OCI-M2 (cell line): ENCODE measurements around the gene DNAJC8.

Experiments used
- DNase-seq: peaks from one replicate; lab custom pipeline; 2025; ENCODE audit not compliant: unreplicated experiment; lab: John Stamatoyannopoulos, UW

DNAJC8 gene, protein sequence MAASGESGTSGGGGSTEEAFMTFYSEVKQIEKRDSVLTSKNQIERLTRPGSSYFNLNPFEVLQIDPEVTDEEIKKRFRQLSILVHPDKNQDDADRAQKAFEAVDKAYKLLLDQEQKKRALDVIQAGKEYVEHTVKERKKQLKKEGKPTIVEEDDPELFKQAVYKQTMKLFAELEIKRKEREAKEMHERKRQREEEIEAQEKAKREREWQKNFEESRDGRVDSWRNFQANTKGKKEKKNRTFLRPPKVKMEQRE

DNA sequence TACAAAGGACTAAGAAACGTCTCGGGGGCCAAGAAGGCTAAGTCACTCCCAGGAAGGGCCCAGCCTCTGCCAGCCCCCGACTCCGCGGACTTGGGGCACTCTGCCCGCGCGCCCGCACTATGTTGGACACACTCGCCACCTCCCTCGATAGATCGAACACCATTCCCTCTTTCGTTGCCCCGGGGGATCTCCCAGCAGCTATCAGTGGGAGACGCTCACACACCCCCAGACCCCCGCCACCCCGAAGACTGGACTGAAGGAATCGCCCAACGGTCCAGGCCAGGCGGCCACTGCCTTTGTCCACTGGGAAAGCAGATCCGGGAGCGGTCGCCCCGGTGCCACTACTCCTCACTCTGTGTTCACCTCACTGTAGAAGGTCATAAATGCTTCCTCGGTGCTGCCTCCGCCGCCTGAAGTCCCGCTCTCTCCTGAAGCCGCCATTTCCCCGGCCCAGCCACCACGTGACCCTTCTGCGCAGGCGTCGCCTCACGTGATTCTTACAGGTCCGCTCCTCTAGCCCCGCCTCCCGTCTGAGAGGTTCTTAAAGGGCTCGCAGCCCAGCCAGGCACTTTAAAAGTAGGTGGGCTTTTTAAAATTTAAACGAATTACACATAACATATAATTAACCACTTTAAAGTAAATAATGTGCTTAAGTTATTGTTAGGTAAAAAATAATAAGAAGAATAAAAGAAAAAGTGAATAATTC is at the start of gene DNAJC8:
Gene DNAJC8, minus strand, starts transcription at position 472 of the 706 bp plus-strand sequence. Its CDS starts 31 bp downstream, at position 441.
- DNase-seq, result peak; percentile 25

DNA sequence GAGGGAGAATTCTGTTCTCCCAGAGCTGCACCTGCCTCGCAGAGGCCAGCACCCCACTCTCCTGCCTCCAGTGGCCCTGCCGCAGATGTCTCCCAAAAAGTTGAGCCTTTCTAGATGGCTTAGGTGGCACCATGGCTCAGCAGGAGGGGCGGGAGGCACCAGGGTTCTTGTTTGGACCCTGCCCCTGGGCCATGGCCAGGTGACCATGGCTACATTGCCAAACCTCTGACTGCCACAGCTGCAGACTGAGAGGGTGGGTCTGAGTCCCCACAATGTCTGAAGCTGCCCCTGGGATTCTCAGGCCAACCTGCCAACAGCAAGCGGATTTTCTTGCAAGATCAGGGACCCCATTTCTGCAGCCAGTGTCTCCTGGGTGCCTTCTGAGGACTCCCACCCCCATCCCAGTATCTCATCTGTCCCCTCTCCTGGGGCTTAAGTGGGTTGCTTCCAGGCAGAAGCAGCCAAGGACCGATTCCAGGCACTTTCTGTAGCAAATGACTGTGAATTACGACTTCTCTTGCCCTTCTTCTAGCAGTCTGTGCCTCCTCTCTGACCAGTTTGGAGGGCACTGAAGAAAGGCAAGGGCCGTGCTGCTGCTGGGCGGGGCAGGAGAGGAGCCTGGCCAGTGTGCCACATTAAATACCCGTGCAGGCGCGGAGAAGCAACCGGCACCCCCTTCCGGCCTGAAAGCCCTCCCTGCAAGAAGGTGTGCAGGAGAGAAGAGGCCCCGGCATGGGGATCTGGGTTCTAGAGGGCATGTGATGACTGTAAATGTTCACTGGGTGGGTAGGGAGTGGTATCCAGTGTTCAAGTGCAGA is 49.0 kb upstream of the DNAJC8 start:
- no peak for DNase-seq

DNA sequence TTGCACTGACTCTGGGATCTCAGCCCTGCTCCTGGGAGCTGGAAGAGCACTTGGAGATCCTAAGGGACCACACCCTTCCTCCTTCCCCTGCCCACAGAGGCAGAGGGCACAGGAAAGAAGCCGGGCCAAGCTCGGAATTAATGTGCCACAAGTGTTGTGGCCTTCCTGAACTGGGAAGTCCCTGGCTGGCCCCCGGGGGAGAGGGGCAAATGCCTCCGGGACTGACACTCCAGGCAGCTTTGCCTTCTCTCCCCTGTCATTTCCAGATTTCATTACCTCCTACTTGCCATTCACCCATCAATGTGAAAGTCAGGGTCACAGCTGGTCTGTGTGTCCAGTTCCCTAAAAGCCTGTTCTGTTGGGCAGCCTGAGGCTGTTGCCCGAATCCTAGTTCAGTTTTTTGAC is 48.1 kb upstream of the DNAJC8 start:
- no peak for DNase-seq

DNA sequence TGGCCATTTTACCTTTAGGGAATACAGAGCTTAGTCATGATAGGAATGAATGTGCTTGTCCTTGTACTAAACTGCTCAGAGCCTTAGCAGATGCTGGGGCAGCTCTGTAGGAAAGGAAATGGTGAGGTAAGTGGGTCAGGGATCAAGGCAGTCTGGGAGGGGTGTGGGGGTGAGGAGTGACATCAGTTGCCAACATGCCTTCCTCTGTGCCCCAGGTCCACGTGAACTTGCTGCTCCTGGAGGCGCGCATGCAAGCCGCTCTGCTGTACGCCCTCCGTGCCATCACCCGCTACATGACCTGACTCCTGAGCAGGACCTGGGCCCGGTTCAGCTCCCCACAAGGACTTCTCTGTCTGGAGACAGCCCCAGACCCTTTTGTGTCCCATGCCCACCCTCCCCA is 47.7 kb upstream of the DNAJC8 start:
- no peak for DNase-seq

DNA sequence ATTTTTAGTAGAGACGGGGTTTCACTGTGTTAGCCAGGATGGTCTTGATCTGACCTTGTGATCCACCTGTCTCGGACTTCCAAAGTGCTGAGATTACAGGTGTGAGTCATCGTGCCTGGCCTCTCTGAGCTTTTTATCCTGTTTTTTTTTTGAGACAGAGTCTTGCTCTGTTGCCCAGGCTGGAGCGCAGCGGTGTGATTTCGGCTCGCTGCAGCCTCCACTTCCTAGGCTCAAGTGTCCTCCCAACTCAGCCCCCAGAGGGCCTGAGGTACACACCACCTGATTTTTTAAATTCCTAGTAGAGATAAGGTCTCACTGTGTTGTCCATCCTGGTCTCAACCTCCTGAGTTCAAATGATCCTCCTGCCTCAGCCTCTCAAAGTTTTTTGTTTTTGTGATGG is 46.9 kb upstream of the DNAJC8 start:
- no peak for DNase-seq

DNA sequence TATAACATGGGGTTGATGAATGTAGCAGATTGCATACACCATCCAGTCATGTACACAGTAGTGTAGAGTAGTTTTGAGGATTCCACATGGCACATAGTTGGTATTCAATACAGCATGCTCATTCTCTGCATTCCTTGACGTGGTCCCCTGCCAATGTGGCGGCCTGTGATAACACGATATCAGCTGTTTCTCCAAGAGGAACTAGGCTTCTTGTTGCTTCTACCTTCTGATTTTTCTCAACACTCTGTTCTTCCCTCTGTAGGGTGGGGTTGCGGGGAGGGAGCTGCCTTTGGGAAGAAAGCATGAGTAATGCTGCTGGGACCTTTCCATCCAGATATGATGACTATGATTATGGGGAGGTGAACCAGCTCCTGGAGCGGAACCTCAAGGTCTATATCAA is 45.9 kb upstream of the DNAJC8 start:
- peak; percentile 63 for DNase-seq

DNA sequence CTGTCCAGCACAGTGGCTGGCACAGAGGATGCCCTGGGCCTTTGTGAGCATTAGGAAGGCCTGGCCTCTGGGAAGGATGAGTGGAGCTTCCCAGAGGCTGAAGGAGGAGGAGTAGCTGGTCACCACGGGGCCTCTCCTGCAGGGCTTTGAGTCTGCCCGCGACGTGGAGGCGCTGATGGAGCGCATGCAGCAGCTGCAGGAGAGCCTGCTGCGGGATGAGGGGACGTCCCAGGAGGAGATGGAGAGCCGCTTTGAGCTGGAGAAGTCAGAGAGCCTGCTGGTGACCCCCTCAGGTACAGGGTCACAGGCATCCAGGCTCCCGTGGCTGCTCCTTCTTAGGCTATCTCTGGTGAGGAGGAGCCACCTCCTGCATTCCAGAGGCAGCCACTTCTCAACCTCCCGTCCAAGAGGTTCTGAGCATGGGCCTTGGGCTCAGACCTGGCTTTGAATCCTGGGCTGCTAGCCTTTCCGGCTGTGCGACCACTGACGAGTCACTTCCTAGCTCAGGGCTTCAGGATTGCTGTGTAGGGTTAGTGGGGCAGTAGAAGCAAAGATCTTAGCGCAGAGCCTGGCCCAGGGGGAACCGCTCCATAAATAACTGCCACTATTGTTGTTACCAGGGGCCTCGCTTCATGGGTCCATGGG is 40.5 kb upstream of the DNAJC8 start:
- no peak for DNase-seq

DNA sequence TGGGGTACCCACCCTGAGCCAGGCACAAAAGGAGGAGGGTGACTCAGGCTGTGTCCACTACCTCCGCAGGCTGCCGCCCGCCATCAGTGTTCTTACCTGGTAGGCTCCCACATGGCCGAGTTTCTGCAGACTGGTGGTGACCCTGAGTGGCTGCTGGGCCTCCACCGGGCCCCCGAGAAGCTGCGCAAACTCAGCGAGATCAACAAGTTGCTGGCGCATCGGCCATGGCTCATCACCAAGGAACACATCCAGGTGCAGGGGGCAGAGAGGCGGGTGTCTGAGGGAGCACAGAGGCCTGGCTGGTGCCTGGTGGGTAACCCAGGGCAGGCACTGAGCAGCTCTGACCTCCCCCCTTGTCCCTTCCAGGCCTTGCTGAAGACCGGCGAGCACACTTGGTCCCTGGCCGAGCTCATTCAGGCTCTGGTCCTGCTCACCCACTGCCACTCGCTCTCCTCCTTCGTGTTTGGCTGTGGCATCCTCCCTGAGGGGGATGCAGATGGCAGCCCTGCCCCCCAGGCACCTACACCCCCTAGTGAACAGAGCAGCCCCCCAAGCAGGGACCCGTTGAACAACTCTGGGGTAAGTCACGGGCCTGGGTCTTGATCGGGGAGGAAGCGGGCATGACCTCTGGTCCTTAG is 39.5 kb upstream of the DNAJC8 start:
- no peak for DNase-seq

DNA sequence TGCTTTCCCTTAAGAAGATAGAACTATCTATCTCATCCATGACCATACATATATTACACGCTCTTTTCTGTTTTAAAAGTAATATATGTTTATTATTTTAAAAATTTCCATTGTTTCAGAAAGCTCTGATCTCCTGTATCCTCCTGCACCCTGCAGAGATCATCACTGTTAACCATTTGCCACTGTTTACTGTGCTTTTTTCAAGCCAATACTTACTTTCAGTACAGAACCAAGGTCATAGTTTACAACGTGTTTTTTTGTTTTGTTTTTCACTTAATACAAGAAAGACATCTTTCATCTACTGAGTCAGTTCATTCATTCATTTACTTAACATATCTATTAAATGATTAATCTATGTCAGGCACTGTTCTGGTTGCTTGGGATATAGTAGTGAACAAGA is 36.7 kb upstream of the DNAJC8 start:
- DNase-seq, result no peak

DNA sequence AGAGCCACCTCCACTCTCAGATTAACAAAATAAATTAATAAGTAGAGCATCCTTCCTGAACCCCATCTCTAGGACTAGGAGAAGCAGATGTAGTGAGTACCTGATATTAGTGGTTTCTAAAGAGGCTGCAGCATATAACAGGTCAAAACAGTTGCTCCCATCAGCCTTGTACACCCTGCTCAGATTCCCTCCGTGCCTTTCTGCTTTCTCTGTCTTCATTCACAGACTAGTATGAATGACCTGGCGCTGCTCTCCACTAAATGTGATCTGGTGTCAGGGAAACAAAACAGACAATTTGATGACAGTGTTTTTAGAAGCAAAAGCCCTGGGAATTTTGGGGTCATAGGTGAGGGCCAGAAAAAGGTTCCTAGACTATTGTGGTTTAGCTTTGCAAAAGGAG is 34.8 kb upstream of the DNAJC8 start:
- DNase-seq, result no peak

DNA sequence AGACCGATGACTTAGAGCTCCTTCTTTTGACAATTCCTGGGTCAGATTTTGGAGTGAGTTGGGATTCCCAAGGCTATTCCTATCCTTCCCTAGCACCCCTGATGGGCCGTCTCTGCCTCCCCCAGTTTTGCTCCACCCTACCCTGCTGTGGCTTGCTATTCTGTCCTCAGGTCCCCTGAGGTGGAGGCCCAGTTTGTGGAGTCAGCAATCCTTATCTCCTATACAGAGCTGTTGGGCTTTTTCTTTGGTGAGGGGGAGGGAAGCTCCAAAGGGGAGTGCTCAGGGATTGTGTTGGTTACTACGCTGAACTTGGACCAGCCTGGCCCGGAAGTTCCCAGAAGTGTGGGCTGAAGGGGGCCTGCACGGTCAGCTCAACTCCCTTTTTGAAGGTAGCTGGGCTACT is 34.1 kb upstream of the DNAJC8 start:
- no peak for DNase-seq

DNA sequence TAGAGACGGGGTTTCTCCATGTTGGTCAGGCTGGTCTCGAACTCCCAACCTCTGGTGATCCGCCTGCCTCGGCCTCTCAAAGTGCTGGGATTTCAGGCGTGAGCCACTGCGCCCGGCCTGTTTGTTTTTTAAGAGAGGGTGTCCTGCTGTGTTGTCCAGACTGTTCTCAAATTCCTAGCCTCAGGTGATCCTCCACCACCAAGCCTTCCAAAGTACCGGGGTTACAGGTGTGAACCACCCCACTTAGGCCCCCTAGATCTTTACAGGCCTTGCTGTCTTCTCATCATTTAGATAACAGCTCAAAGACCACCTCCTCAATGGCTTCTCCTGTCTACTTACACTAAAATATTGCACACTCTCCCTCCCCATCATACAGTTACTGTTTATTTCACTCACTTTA is 32.7 kb upstream of the DNAJC8 start:
- no peak for DNase-seq

DNA sequence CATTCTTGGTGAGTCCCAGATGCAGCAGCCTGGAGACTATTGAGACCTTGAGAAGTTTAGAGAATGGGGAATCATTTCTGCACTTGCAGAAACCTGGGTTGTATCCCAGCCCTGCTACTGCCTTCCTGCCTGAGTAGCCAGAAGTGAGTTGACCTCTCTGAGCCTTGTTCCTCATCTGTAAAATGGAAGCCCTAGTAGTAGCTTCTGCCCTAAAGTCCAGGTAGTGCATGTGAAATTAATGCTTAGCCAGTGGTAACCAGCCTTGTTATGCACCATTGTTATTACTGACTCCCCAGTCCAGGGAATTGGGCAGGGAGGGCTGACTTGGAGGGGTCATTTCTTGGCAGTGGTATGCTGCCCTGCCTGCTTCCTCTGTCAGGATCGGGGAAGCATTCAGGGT is 32.1 kb upstream of the DNAJC8 start:
- no peak for DNase-seq

DNA sequence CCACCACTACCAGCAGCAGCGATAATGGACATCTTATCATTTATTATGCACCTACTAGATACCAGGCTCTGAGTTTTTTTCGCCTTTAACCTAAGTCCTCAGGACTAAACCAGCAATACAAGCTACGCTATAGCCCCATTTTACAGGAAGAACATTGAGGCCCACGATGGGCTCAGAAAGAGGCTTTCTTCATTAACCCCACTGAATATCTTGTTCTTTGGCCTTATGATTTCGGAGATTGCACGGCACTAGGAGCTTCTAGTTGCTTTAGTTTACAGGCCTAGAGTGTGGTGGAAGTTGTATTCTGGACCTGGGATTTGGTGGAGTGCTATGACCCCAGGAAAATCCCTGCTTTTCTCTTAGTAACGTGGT is 28.0 kb upstream of the DNAJC8 start:
- DNase-seq, result no peak

DNA sequence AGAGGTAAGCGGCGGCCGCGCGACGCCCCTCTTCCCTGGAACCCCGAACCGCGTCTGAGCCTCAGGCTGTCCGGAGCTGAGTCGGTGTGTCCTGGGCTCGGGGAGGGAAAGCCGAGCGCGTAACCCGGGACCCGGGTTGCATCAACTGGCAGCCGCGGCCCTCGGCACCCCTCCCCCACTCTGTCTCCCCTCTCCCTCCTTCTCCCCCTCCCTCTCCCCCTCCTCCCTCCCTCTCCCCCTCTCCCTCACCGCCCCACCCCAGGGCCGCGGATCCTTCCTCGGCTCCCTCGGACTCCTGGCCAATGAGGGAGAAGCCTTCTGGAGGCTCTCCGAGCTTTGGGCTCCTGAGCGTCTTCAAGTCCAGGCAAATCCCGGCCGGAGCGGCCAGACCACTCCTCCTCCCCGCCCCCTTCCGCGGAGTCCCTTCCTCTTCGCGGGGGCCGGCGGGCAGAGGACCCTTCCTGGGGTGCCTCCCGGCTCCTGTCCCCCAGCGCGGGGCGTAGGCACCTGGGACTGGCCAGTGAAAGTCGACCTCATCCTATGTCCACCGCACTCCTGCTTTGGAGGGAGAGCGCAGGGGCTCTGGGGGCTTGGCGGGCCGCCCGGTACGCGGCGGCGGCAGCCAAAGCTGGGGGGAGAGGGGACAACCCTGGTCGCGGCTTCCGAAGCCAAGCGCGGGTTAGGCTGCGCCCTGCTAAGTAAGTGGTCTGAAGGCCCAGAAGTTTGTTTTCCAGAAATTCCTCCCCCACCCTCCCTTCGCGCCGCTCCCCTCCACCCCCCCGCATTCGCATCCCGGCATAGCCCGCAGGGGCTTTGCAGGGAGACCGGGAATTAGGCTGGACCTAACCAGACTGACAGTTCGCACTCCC is 27.3 kb upstream of the DNAJC8 start:
- DNase-seq, result no peak

DNA sequence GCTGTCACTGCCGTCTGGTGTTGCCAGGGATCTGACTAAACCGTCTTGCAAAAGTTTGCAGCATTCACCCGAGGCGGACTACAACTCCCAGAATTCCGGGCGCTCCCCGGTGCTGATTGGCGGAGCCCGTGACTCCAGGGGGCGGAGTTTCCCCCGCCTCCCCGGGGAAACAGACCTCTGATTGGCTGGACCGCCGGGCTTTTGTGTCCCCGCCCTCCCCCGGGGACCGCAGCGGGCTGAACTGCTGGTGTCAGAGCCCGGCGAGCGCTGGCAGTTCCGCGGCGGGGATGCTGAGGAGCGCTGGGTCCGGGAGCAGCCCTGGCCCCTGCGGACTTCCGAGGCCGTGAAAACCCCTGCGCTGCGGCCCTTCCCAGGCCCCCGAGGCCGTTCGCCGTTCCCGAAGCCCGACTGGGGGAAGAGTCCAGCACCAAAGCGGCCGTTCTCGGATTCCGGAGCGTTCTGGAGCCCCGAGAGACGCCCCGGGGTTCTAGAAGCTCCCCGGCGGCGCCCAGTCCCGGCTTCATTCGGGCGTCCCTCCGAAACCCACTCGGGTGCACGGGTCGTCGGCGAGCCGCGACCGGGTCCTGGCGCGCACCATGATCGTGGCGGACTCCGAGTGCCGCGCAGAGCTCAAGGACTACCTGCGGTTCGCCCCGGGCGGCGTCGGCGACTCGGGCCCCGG is 26.6 kb upstream of the DNAJC8 start, which contains the start of gene SESN2:
Gene SESN2, plus strand, starts transcription at position 267 of the 682 bp plus-strand sequence. Its CDS starts 330 bp downstream, at position 597.
- peak; percentile 53 for DNase-seq

DNA sequence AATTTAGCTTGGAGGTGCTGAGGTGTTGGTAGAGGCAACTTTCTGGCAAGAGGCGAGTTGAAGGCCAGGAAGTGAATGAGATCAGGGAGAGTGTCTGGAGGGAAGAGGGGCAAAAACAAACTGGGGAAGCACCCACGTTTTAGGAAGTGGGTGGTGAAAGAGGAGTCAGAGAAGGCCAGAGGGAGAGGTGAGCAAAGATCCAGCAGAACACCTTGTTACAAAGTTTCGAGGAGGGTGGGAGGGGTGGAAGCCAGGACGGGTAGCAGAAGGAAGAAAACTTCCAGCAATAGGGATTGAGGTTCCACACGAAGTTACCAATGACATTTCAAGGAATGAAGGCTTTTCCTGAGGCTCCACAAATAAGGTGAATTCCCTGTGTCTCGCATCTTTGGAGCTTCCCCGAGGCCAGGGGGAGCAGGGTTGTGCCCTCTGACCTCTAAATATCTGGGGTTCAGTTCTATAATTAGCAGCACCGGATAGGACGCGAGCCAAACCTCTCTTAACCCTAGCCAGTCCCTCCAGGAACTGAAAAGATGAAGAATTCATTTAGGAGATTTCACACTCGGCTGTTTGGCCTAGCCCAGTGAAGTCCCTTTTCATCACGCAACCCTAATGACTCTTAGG is 25.9 kb upstream of the DNAJC8 start:
- DNase-seq, result no peak

DNA sequence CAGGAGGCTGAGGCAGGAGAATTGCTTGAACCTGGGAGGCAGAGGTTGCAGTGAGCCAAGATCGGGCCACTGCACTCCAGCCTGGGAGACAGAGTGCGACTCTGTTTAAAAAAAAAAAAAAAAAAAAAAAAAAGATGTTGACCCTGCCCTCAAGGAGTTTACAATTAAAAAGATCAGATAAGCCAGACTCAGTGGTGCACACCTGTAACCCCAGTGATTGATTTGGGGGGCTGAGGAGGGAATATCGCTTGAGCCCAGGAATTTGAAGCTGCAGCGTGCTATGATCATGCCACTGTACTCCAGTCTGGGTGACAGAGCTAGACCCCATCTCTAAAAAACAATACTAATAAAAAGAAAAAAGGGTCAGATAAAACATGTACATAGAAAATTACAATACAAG is 24.9 kb upstream of the DNAJC8 start:
- DNase-seq, result no peak
